ENCODE measurements around the gene FRMD6.

DNA sequence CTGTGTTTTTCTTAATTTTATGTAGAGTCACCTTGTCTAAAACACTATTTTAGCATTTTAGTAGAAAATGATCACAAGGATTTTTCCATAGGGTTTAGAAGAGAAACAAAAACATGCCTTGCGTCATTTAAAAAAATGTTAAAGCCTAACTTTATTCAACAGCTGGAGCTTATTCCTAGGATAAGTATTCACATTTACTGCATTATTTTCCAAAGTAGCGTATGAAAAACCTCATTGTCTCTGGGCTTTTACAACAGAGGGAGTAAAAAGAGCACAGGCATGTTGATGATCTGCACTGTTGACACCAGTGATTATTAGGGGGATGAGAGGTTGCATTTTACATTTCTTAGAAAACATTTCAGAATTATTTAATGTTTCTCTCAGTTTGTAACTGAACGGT, 66.1 kb downstream of the FRMD6 start:
- TF ChIP-seq, protein P1, sequence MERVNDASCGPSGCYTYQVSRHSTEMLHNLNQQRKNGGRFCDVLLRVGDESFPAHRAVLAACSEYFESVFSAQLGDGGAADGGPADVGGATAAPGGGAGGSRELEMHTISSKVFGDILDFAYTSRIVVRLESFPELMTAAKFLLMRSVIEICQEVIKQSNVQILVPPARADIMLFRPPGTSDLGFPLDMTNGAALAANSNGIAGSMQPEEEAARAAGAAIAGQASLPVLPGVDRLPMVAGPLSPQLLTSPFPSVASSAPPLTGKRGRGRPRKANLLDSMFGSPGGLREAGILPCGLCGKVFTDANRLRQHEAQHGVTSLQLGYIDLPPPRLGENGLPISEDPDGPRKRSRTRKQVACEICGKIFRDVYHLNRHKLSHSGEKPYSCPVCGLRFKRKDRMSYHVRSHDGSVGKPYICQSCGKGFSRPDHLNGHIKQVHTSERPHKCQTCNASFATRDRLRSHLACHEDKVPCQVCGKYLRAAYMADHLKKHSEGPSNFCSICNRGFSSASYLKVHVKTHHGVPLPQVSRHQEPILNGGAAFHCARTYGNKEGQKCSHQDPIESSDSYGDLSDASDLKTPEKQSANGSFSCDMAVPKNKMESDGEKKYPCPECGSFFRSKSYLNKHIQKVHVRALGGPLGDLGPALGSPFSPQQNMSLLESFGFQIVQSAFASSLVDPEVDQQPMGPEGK (CRISPR knock-in tag; IDR thresholded peaks at IDR 0.05; ENCODE audit: borderline replicate concordance), result no peak
- TF ChIP-seq ZFP3 (CRISPR knock-in tag; IDR thresholded peaks at IDR 0.05) (no peak), ZFP30 (CRISPR knock-in tag; IDR thresholded peaks at IDR 0.05) (no peak), ZNF565 (CRISPR knock-in tag; conservative IDR thresholded peaks at IDR 0.05; ENCODE audit: low read depth) (no peak), TOX (CRISPR knock-in tag; IDR thresholded peaks at IDR 0.05; ENCODE audit: borderline replicate concordance) (no peak), OSR1 (CRISPR knock-in tag; IDR thresholded peaks at IDR 0.05) (no peak), RARB (CRISPR knock-in tag; IDR thresholded peaks at IDR 0.05) (no peak), ZNF8 (CRISPR knock-in tag; IDR thresholded peaks at IDR 0.05) (no peak), GLIS3 (CRISPR knock-in tag; IDR thresholded peaks at IDR 0.05) (no peak)
- TF ChIP-seq, protein P2, sequence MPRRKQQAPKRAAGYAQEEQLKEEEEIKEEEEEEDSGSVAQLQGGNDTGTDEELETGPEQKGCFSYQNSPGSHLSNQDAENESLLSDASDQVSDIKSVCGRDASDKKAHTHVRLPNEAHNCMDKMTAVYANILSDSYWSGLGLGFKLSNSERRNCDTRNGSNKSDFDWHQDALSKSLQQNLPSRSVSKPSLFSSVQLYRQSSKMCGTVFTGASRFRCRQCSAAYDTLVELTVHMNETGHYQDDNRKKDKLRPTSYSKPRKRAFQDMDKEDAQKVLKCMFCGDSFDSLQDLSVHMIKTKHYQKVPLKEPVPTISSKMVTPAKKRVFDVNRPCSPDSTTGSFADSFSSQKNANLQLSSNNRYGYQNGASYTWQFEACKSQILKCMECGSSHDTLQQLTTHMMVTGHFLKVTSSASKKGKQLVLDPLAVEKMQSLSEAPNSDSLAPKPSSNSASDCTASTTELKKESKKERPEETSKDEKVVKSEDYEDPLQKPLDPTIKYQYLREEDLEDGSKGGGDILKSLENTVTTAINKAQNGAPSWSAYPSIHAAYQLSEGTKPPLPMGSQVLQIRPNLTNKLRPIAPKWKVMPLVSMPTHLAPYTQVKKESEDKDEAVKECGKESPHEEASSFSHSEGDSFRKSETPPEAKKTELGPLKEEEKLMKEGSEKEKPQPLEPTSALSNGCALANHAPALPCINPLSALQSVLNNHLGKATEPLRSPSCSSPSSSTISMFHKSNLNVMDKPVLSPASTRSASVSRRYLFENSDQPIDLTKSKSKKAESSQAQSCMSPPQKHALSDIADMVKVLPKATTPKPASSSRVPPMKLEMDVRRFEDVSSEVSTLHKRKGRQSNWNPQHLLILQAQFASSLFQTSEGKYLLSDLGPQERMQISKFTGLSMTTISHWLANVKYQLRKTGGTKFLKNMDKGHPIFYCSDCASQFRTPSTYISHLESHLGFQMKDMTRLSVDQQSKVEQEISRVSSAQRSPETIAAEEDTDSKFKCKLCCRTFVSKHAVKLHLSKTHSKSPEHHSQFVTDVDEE (CRISPR knock-in tag; IDR thresholded peaks at IDR 0.05), result no peak
- TF ChIP-seq, protein P3, sequence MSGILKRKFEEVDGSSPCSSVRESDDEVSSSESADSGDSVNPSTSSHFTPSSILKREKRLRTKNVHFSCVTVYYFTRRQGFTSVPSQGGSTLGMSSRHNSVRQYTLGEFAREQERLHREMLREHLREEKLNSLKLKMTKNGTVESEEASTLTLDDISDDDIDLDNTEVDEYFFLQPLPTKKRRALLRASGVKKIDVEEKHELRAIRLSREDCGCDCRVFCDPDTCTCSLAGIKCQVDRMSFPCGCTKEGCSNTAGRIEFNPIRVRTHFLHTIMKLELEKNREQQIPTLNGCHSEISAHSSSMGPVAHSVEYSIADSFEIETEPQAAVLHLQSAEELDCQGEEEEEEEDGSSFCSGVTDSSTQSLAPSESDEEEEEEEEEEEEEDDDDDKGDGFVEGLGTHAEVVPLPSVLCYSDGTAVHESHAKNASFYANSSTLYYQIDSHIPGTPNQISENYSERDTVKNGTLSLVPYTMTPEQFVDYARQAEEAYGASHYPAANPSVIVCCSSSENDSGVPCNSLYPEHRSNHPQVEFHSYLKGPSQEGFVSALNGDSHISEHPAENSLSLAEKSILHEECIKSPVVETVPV (CRISPR knock-in tag; IDR thresholded peaks at IDR 0.05), result no peak

All from SK-N-SH treated with all-trans-retinoic acid at 6 μM for 48 hours (cell line).